Colonic mucosa (tissue), 4 donors: Measurements from ENCODE around the gene LRRC42. TPM values are rescaled to one million over a fixed set of nuclear protein-coding genes. Genes with fewer than 3 reads are reported as not detected.

Experiments used
- DNase-seq: peaks from one replicate; pipeline ENCODE4 v3.0.0-alpha.2; 2020
- H3K27ac ChIP-seq: fragments of 200-600 bp; one replicate; pipeline ENCODE4 v1.8.0; 2021
- H3K27me3 ChIP-seq: fragments of 200-600 bp; one replicate; pipeline ENCODE4 v1.8.0; 2021
- H3K36me3 ChIP-seq: fragments of 200-600 bp; one replicate; pipeline ENCODE4 v1.8.0; 2021
- H3K4me1 ChIP-seq: fragments of 200-600 bp; one replicate; pipeline ENCODE4 v1.8.0; 2021; ENCODE audit warnings: mild to moderate bottlenecking
- H3K4me3 ChIP-seq: fragments of 200-600 bp; one replicate; pipeline ENCODE4 v1.8.0; 2021
- H3K9ac ChIP-seq, 2 donors: one replicate each; pipeline ENCODE4 v1.7.0; 2013; ENCODE audit warnings: control low read depth in 2 of 2, low read depth in 2 of 2, low read length in 2 of 2
- H3K9me3 ChIP-seq: fragments of 200-600 bp; one replicate; pipeline ENCODE4 v1.8.0; 2021
- intact Hi-C: fragments of 100-400 bp; cut with DNase I; formaldehyde crosslinking; loops from one replicate; pipeline ENCODE4 v1.14.1; 2022
- total RNA-seq, 2 donors: library from RNA; stranded (reverse); fragmentation: NEBNext Ultra II Directional in 1 of 2; extraction: Animal tissue kit (Norgen Biotek cat#: 25700) in 1 of 2; gene quantifications; one replicate each; pipeline ENCODE4 v1.2.1, GENCODE V29; 2021
- TF ChIP-seq, protein P1 (sequence below): fragments of 200-600 bp; IDR thresholded peaks from one replicate; pipeline ENCODE4 v1.8.0; 2022; ENCODE audit warnings: antibody characterized with exemption, mild to moderate bottlenecking
- donor health status: healthy.
- donor health status: DM: no; HTN: no; CAD: no.
- donor health status: DM: no; HTN: no; CAD: no.

Gene LRRC42
- total RNA-seq, 2 donors from 2014 or later = 23.2 to 24.8 TPM

GRCh38 chr1:54004481-54005049 lies 58.4 kb downstream of the LRRC42 start:
- intact Hi-C loops = no loop called here
- H3K4me1 ChIP-seq = no peaks in the 10 kb centered on the region
- no peak overlapping the region for H3K9ac ChIP-seq
- TF ChIP-seq, protein P1, sequence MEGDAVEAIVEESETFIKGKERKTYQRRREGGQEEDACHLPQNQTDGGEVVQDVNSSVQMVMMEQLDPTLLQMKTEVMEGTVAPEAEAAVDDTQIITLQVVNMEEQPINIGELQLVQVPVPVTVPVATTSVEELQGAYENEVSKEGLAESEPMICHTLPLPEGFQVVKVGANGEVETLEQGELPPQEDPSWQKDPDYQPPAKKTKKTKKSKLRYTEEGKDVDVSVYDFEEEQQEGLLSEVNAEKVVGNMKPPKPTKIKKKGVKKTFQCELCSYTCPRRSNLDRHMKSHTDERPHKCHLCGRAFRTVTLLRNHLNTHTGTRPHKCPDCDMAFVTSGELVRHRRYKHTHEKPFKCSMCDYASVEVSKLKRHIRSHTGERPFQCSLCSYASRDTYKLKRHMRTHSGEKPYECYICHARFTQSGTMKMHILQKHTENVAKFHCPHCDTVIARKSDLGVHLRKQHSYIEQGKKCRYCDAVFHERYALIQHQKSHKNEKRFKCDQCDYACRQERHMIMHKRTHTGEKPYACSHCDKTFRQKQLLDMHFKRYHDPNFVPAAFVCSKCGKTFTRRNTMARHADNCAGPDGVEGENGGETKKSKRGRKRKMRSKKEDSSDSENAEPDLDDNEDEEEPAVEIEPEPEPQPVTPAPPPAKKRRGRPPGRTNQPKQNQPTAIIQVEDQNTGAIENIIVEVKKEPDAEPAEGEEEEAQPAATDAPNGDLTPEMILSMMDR = no peak
- H3K4me3 ChIP-seq = no peak overlapping the region
- no peaks in the 10 kb centered on the region for H3K9me3 ChIP-seq
- no peaks in the 10 kb centered on the region for H3K27me3 ChIP-seq
- H3K36me3 ChIP-seq = no peaks in the 10 kb centered on the region
- H3K27ac ChIP-seq = no peak overlapping the region
- DNase-seq = no peak

- Histone ChIP-seq H3K27ac (no peak overlapping the region), H3K4me3 (no peak overlapping the region), H3K27me3 (no peaks in the 10 kb centered on the region), H3K36me3 (no peaks in the 10 kb centered on the region), H3K4me1 (no peaks in the 10 kb centered on the region), H3K9me3 (no peaks in the 10 kb centered on the region), H3K9ac (no peak overlapping the region)
- DNase-seq = no peak
- intact Hi-C loops = no loop called here
- TF ChIP-seq, protein P1 = no peak
These were observed 60.4 kb downstream of the LRRC42 start for GRCh38 chr1:54006508-54006907.

DNA sequence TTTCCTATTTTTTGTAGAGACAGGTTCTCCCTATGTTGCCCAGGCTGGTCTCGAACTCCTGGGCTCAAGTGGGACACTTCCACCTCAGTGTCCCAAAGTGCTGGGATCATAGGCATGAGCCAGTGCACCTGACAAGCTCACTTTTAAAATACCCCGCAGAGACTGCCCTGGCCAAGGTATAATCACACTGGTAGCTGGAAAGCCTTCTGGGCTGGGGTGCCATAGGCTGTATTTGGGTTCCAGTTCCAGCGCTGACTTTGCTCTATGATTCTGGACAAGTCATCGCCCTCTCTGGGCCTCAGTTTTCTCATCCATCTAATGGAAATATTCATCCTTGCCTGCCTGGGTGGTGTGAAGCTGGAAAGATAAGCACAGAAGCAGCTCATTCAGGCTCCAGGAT lies 61.5 kb downstream of the LRRC42 start:
- H3K27me3 ChIP-seq = no peaks in the 10 kb centered on the region
- no peak overlapping the region for H3K27ac ChIP-seq
- TF ChIP-seq, protein P1 = no peak
- no peaks in the 10 kb centered on the region for H3K9me3 ChIP-seq
- no peak for DNase-seq
- no peaks in the 10 kb centered on the region for H3K4me1 ChIP-seq
- intact Hi-C loops = no loop called here
- no peak overlapping the region for H3K4me3 ChIP-seq
- no peaks in the 10 kb centered on the region for H3K36me3 ChIP-seq
- no peak overlapping the region for H3K9ac ChIP-seq

DNA sequence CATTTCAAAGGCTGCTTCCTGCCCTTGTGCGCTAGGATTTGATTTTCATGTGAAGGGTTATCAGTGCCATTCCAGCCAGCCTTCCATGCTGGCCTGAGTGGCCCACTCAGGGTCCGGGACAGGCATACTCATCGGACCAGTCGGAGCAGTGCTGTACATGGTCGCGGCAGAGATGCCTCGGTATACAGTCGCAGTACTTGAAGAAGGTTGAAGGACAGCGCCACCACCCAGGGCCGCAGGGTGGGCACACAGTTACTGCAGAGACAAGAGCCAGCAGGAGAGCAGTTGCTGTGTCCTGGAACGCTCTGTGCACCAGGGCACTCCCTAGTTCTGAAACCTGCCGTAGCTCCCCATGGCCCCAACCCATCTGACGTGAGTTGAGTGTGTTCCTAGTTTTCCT lies 62.7 kb downstream of the LRRC42 start:
- TF ChIP-seq, protein P1 = no peak
- Histone ChIP-seq H3K4me3 (no peak overlapping the region), H3K9ac (no peak overlapping the region), H3K27me3 (no peaks in the 10 kb centered on the region), H3K36me3 (no peaks in the 10 kb centered on the region), H3K9me3 (no peaks in the 10 kb centered on the region), H3K27ac (no peak overlapping the region), H3K4me1 (no peaks in the 10 kb centered on the region)
- DNase-seq = no peak
- intact Hi-C loops = no loop called here

GRCh38 chr1:54009406-54009805 lies 63.3 kb downstream of the LRRC42 start:
- no peaks in the 10 kb centered on the region for H3K4me1 ChIP-seq
- no peaks in the 10 kb centered on the region for H3K36me3 ChIP-seq
- H3K27ac ChIP-seq = no peak overlapping the region
- H3K9me3 ChIP-seq = no peaks in the 10 kb centered on the region
- H3K9ac ChIP-seq = no peak overlapping the region
- H3K27me3 ChIP-seq = no peaks in the 10 kb centered on the region
- no peak overlapping the region for H3K4me3 ChIP-seq
- intact Hi-C loops = no loop called here
- no peak for DNase-seq
- TF ChIP-seq, protein P1 = no peak
